GM21423 (cell line): ENCODE data around the gene C4BPA.

Source experiments
- ATAC-seq: cut with Tn5 transposase; IDR thresholded peaks from one replicate; pipeline ENCODE4 v1.9.1; 2021; ENCODE audit warnings: mild to moderate bottlenecking, moderate library complexity; ENCODE audit not compliant: unreplicated experiment

The C4BPA gene

GRCh38 chr1:207103892-207104373, at the start of gene C4BPA:
Gene C4BPA (plus strand): TSS chr1:207104233. CDS start chr1:207113026, 8,793 bp downstream.
- no peak for ATAC-seq

- no peak for ATAC-seq
Observed at GRCh38 chr1:207054491-207054890, 49.5 kb upstream of the C4BPA start.

GRCh38 chr1:207055386-207056001, 48.5 kb upstream of the C4BPA start:
- ATAC-seq: no peak

DNA sequence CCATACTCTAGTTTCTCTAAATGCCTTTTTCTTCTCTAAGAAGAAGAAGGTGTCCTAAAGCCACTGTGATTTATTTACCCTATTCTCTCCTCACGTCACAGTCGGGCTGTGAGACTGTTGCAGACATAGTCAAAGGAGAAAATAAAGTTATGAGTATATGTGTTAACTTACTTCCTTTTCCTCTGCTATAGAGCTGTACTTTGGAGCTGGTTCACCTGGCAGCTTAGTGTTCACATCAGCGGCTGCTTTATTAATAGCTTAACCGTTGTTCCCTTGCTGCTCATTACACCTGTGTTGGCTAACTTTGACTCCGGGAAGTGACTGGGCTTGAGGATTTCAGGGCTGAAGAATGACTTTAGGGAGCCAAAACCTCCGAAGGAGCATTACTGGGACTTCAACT, 47.4 kb upstream of the C4BPA start:
- ATAC-seq: no peak

DNA sequence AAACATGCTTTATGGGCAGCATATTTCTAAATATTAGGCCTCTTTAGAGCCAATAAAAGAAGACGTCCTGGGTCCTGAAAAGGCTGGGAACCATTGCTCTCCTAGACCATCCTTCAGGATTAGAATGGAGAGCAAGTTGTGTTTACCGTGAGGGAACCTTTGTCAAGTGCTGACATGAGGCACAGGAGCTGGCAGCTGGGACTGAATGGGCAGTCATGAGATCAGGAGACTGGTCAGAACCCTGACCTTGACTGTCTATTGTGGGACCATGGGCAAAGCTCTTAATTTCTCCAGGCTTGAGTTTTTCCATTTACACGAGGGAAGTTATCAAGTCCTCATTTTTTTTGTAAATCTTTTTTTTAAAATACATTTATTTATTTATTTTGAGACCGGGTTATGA, 45.8 kb upstream of the C4BPA start:
- no peak for ATAC-seq

GRCh38 chr1:207058878-207059867, 44.9 kb upstream of the C4BPA start:
- no peak for ATAC-seq

DNA sequence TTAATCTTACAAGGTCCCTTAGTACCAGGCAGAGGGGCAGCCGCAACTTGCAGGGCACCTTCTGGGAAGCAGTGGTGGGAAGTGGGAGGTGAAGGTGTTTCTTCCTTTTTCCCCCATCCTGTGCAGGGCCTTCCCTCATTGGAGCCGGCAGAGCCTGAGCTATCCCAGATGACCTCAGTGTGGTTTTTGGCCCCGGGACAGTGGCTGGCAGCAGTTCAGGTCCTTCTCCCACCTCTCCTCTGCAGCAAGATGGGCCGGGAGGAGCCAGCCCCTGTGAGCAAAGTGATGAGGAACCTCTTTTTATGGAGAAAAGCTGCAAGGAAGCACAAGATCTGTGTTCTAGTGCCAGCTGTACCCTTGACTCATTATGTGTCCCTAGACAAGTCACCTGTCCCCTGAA, 44.2 kb upstream of the C4BPA start:
- no peak for ATAC-seq

GRCh38 chr1:207060596-207060995, 43.4 kb upstream of the C4BPA start:
- no peak for ATAC-seq

DNA sequence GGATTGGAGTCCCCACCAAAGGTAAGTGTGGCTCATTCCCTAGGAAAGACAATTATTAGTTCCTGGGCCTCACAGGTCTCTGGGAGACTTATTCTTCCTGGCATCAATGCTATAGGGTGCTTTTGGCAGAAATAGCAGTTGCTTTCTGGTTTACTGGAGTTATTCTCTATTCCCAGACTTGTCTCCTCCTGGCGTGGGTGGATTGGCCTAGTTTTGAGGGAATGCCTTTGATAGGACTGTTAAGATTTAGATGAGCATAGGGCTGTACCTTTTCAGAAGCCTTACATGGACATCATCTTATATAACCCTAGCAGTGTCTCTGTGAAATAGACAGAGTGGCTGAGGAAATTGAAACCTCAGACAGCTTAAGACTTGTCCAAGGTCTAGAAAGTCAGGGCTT, 42.0 kb upstream of the C4BPA start:
- no peak for ATAC-seq

- no peak for ATAC-seq
Observed at GRCh38 chr1:207063014-207063413, 41.0 kb upstream of the C4BPA start.

- ATAC-seq: no peak
Observed at GRCh38 chr1:207064561-207064960, 39.5 kb upstream of the C4BPA start.

- no peak for ATAC-seq
Observed at GRCh38 chr1:207067185-207067584, 36.8 kb upstream of the C4BPA start.

GRCh38 chr1:207067665-207068064, 36.4 kb upstream of the C4BPA start:
- no peak for ATAC-seq

DNA sequence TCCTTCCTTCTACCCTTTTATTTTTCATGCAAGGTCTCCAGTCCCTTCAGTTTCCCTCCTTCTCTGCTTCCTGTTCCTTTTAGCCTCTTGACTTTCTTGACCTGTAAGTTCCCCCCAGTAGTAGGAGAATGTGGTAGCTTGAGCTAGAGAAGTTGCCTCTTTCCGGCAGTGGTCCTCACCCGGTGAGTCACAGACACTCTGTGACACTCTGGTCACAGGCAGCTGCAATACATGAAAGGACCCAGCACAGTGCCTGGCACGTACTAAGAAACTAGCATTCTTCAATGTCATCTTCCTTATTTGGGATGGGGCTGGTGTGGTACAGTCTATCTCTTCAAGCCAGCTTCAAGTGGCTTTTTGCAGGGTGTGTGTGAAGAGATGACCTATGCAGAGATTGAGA, 35.0 kb upstream of the C4BPA start:
- ATAC-seq: no peak

DNA sequence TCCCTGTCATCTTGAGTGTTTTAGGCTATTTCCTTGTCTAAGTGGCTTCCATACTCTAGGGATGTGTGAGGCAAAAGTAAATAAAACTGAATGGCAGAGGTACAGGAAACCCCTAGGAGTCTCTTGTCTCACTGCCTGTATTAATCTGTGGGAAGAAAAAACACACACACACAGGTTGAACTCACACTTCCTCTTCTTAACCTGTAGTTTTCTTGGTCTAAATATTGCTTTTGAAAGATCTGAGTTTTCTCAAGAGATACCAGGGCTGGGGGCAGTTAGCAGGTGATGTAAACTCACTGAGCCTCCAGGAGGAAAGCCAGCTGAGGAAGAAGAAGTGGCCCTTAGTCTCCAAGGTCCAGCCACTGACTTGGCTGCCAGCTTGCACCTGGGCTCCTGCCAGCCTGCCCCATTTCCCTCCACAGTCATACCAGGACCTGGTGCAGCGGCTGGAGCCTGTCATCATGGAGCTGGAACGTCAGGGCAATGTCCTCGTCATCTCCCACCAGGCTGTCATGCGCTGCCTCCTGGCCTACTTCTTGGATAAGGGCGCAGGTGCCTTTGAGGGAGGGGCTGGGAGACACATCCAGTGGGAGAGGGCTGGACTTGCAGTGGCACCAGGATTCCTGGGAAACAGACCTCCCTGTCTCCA, 34.1 kb upstream of the C4BPA start:
- ATAC-seq: peak; percentile 57

DNA sequence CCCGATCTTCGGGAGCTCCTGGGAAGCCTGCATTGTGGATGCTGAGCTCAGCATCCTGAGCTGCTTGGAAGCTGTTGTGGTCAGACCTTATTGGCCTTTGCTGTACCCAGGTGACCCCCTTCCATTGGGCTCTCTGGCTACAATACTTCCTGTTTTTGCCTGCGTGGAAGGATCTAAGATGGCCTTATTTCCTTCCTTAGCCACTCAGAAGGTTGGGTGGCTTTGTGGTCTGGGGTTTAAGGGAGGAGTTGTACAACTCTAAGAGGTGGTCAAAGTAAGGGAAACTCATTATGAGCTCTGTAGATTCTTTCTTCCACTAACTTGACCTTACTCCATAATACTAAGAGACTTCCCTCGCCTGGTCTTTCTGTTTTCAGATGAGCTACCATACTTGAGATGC, 33.2 kb upstream of the C4BPA start:
- ATAC-seq: no peak

GRCh38 chr1:207071426-207071825, 32.6 kb upstream of the C4BPA start:
- ATAC-seq: no peak

DNA sequence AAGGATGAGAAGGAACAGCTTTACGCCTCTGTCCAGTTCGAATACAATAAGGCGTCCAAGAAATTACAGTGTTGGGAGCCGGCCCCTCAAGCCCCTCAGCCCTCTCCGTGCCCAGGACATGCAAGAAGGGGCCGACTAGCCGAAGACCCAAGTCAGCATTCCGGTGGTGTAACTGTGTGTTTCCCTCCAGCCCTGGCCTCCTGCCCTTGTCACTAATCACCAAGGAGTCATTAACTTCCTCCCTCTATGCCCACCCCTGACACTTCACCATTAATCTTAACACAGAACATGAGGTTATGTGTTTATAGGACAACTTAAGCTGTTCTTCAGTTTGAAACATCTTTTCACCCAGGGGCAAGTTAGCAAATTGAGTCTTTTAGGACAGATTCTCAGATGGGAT, 31.8 kb upstream of the C4BPA start:
- ATAC-seq: no peak

- ATAC-seq: no peak
Observed at GRCh38 chr1:207073906-207074820, 29.9 kb upstream of the C4BPA start.

GRCh38 chr1:207076181-207076955, 27.7 kb upstream of the C4BPA start:
- no peak for ATAC-seq
